Cardiac muscle cell (in vitro differentiated cells and primary cell): Measurements from ENCODE around the gene DNM3. TPM values are rescaled to one million over a fixed set of nuclear protein-coding genes. Genes with fewer than 3 reads are reported as not detected.

Experiments
- DNase-seq, 2 donors: peaks; one replicate each; pipeline versions ENCODE4 v3.0.0 to v3.0.0-alpha.2; 2010 to 2017; ENCODE audit warnings: low read depth in 1 of 2, low spot score in 1 of 2
- H3K27ac ChIP-seq: fragments of 200-600 bp; sonication (generic); 2 replicates; pipeline ENCODE4 v1.5.1; 2016
- H3K27me3 ChIP-seq: fragments of 200-600 bp; sonication (generic); 2 replicates; pipeline ENCODE4 v1.6.0; 2016; ENCODE audit warnings: control low read depth
- H3K36me3 ChIP-seq: fragments of 200-600 bp; sonication (generic); 2 replicates; pipeline ENCODE4 v1.5.1; 2016; ENCODE audit warnings: control low read depth
- H3K4me1 ChIP-seq: fragments of 200-600 bp; sonication (generic); 2 replicates; pipeline ENCODE4 v1.8.1; 2017; ENCODE audit warnings: low read depth, mild to moderate bottlenecking, mixed run types
- H3K4me3 ChIP-seq: fragments of 200-600 bp; sonication (generic); 2 replicates; pipeline ENCODE4 v1.5.1; 2016; ENCODE audit warnings: mild to moderate bottlenecking
- H3K9me3 ChIP-seq: fragments of 200-600 bp; sonication (generic); 2 replicates; pipeline ENCODE4 v1.5.1; 2017; ENCODE audit warnings: low read depth, mild to moderate bottlenecking, control low read depth
- polyA plus RNA-seq: library from polyadenylated mRNA; unstranded; fragments of >200 nt; fragmentation: Nextera tagmentation; extraction: Ambion mirVana; gene quantifications from 2 replicates; pipeline ENCODE4 v1.2.1, GENCODE V29; 2016
- total RNA-seq: library from RNA; depleted of rRNA; stranded (reverse); fragments of >200 nt; gene quantifications from 2 replicates; pipeline ENCODE4 v1.2.3, GENCODE V29; 2016
- TF ChIP-seq, protein P1 (sequence below): IDR thresholded peaks from 2 replicates; pipeline ENCODE4 v1.5.1; 2012; ENCODE audit warnings: low read depth, mild to moderate bottlenecking, low read length

The DNM3 gene
- total and polyA plus RNA-seq, 2 experiments from 2014 or later: 0.42 TPM; not detected in 1

DNA sequence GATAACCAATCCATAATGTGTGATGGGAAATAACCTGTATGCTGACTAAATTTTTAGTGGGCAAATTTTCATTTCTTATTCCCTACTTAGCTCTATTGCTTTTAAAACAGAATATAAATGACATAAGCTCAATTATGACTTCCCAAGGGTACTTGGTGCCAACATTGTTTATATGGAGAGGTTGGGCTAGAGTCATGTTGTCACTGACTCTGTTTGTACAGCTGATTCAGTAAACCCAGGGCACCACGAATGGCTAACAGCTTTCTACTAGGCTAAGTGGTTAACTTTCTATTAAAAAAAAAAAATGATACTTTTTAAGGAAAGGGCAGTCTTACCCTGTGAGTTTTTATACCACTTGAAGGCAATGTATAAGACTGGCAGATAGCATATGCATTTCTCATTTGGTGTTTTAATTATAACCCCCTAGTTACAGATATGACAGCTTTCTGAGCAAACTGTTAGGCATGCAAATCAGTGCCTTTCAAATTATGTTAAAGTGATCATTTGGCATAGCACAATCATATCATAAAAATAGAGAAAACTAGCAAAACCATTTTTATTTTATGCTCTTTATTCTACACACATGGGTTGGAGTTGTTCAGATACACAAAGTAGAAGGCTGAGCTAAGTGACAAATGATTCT, 147.1 kb downstream of the DNM3 start:
- Histone ChIP-seq H3K4me1 (no peaks in the 10 kb centered on the region), H3K36me3 (no peaks in the 10 kb centered on the region), H3K27me3 (no peaks in the 10 kb centered on the region), H3K4me3 (no peak overlapping the region), H3K27ac (no peak overlapping the region), H3K9me3 (no peaks in the 10 kb centered on the region)
- DNase-seq: no peak
- TF ChIP-seq, protein P1, sequence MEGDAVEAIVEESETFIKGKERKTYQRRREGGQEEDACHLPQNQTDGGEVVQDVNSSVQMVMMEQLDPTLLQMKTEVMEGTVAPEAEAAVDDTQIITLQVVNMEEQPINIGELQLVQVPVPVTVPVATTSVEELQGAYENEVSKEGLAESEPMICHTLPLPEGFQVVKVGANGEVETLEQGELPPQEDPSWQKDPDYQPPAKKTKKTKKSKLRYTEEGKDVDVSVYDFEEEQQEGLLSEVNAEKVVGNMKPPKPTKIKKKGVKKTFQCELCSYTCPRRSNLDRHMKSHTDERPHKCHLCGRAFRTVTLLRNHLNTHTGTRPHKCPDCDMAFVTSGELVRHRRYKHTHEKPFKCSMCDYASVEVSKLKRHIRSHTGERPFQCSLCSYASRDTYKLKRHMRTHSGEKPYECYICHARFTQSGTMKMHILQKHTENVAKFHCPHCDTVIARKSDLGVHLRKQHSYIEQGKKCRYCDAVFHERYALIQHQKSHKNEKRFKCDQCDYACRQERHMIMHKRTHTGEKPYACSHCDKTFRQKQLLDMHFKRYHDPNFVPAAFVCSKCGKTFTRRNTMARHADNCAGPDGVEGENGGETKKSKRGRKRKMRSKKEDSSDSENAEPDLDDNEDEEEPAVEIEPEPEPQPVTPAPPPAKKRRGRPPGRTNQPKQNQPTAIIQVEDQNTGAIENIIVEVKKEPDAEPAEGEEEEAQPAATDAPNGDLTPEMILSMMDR: no peak

DNA sequence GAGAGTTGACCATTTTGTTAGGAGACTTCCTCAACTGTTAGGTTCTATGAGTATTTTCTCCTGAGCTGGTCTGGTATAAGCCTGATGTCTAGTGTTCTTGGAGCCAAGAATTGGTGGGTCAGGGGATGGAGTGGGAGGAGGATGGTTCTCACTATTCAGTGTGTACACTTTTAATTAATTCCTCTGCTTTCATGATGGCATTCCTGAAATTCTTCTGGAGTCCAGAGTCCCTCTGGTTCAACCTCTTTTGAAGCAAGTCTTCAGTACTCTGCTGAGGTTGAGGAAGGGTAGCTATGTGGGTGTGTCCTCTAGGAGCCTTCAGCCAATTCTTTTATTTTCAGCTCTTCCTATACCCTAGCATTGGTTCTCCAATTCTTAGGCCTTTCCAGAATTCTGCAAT, 149.1 kb downstream of the DNM3 start:
- H3K36me3 ChIP-seq: no peaks in the 10 kb centered on the region
- no peaks in the 10 kb centered on the region for H3K9me3 ChIP-seq
- H3K27ac ChIP-seq: no peak overlapping the region
- H3K4me1 ChIP-seq: no peaks in the 10 kb centered on the region
- H3K4me3 ChIP-seq: no peak overlapping the region
- no peaks in the 10 kb centered on the region for H3K27me3 ChIP-seq
- TF ChIP-seq, protein P1: no peak
- DNase-seq: no peak

DNA sequence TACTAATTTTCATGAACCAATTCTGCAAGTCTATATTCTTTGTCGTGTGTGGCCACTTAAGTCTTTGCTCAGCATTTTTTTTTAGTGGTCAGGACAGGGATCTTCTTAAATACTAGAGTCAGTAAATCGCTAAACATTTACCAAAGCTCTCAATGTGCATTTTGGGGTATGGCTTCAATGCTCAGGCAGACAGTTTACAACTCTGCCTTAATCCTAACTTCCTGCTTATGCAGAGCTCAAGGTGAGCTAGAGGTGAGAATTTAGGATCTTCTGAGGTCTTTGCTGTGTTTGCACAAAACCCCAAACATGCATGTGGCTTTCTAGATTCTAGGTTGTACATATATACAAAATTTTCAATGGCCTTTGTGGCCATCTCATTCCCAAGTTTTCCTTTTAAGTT, 153.0 kb downstream of the DNM3 start:
- Histone ChIP-seq H3K9me3 (no peaks in the 10 kb centered on the region), H3K4me3 (no peak overlapping the region), H3K4me1 (no peaks in the 10 kb centered on the region), H3K27ac (no peak overlapping the region), H3K27me3 (no peaks in the 10 kb centered on the region), H3K36me3 (no peaks in the 10 kb centered on the region)
- DNase-seq: no peak
- TF ChIP-seq, protein P1: no peak

DNA sequence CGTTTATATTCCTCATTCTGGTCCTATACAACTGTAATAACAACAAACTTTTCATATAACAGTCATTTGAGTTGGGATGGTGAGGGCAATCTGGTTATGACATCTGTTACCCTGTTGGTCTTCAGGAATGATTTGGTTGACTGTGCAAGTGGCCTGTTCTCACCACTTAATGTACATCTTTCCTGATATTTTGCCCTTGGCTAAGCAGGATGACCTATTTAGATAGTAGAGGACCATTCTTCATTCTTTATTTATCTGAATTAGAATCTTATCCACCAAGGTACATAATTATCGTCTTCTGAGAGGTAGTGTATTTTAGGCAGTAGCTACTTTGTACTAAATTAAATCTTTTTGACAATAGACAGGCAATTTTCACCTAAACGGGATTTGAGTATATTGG, 154.3 kb downstream of the DNM3 start:
- no peaks in the 10 kb centered on the region for H3K36me3 ChIP-seq
- TF ChIP-seq, protein P1: no peak
- no peaks in the 10 kb centered on the region for H3K27me3 ChIP-seq
- no peak overlapping the region for H3K4me3 ChIP-seq
- no peaks in the 10 kb centered on the region for H3K9me3 ChIP-seq
- DNase-seq: no peak
- H3K4me1 ChIP-seq: no peaks in the 10 kb centered on the region
- H3K27ac ChIP-seq: no peak overlapping the region

DNA sequence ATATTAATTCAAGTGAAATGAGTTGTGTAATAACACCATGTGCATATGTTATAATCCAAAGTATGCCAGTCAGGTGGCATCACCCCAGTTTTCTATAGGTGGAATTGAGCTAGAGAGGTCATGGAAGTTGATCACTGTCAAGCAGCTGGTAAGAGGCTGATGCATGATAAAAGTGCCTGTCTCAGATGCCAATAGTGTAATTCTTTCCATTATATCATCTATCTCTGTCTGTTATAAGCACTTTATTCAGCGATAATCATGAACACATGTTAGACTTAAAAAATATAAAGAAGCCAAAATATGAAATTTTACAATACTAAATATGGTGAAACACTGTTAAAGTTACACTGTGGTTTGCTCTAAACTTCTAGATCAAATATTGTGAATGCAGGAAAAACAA, 156.6 kb downstream of the DNM3 start:
- Histone ChIP-seq H3K4me3 (no peak overlapping the region), H3K36me3 (no peaks in the 10 kb centered on the region), H3K4me1 (no peaks in the 10 kb centered on the region), H3K27me3 (no peaks in the 10 kb centered on the region), H3K9me3 (no peaks in the 10 kb centered on the region), H3K27ac (no peak overlapping the region)
- TF ChIP-seq, protein P1: no peak
- DNase-seq: no peak
